HG02642 (cell line): ENCODE measurements around the gene CYP3A4.
A peak's percentile ranks its signal among the peaks of the same experiment; 100 is the strongest.
"Not testable (repeated sequence)": the region's sequence is repeated elsewhere in the genome, so short reads cannot be mapped to it uniquely, and the experiment has no call there.

ENCODE experiments used
- ATAC-seq: cut with Tn5 transposase; IDR thresholded peaks from one replicate; pipeline ENCODE4 v1.9.1; 2021; ENCODE audit warnings: mild to moderate bottlenecking; ENCODE audit not compliant: unreplicated experiment, poor library complexity

Gene CYP3A4

GRCh38 chr7:99794585-99795502 is 10.9 kb upstream of the CYP3A4 start:
- no peak for ATAC-seq

DNA sequence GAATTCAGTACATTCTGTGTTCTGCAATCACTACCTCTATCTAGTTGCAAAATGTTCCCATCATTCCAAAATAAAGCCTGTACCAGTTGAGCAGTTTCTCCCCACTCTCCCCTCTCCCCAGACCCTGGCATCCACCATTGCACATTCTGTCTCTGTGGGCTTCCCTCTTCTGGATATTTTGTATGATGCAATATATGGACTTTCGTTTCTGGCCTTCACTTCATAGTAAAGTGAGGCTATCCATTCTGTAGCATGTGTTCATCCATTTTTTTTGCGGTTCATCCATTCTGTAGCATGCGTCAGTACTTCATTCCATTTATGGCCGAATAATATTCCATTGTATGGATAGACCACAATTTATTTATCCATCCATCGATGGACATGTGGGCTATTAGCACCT is 9.5 kb upstream of the CYP3A4 start:
- no peak for ATAC-seq

DNA sequence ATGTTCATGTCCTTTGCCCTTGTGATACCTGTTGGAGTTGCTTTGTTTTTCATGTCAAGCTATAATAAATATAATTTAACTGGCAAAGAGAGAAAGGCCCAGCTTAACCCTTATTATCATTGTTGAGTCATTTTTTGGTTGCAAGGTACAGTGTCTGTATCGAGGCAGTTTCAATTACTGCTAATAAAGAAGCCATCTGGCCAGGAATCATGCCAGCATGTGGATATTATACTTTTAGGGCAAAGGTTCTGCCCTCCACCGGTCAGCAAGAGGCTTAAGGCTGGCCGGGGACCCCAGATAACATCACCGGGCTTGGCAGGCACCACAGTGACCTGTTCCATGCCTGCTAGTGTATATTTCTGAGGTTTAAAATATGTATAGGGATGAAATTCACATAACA is 9.0 kb upstream of the CYP3A4 start:
- ATAC-seq = no peak

- ATAC-seq = no peak
These were observed 7.8 kb upstream of the CYP3A4 start for GRCh38 chr7:99791667-99792369.

DNA sequence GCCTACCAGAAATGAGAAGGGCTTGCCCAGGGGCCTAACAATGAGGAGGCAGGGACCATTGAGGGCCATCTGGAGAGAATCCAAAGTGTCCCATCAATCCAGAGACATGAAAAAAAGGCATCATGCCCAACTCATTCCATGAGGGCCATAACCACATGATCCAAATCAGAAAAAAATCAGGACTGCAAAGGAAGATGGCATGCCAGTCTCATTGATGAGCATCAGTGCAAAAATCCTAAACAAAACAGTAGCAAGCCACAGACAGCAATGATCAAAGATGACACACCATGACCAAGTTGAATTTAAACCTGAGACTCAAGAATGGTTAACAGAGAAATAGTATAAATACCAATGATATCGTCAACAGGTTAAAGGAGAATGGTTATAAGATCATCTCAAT is 7.0 kb upstream of the CYP3A4 start:
- no peak for ATAC-seq

DNA sequence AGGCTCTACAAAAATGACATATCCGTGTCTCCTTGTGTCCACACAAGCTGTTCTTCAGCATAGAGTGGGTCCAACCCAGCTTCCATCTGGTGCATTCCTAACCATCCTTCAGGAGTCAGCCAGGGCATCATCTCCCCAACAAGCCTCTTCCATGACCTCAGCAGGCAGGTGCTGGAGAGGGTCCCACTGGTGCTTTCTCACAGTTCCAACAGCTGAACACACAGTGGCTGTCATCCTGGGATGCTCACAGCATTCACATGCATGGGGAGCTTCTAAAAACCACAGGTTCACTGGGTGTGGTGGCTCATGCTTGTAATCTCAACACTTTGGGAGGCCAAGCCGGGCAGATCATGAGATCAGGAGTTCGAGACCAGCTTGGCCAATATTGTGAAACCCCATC is 6.4 kb upstream of the CYP3A4 start:
- no peak for ATAC-seq

DNA sequence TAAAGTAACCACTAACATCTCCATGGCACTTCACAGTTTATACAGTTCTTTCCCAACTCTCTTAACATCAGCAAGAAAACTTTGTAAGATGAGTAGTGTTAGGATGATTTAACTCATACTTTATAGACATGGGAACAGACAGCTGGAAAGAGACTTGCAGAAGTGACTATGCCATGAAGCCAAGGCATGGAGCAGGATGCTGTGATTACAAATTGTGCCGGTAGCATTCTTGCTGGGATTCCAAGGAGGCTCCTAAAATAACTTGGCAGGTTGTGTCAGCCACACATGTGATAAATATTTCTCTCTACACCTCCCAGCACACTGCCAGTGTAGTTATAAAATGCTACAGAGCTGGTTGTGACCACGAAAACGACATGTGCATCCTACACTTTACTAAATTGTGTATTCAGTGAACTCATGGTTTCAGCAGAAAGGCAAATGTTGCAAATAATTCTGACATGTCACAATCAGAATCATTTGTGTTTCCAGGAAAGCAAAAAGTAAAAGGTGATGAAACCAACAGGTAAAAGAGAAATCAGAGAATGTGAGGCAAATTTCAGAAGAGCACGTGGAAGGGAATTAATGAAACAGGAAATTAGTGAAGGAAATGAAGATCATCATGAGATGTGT is 5.6 kb upstream of the CYP3A4 start:
- no peak for ATAC-seq

- ATAC-seq = no peak
These were observed 4.6 kb upstream of the CYP3A4 start for GRCh38 chr7:99788554-99788953.

DNA sequence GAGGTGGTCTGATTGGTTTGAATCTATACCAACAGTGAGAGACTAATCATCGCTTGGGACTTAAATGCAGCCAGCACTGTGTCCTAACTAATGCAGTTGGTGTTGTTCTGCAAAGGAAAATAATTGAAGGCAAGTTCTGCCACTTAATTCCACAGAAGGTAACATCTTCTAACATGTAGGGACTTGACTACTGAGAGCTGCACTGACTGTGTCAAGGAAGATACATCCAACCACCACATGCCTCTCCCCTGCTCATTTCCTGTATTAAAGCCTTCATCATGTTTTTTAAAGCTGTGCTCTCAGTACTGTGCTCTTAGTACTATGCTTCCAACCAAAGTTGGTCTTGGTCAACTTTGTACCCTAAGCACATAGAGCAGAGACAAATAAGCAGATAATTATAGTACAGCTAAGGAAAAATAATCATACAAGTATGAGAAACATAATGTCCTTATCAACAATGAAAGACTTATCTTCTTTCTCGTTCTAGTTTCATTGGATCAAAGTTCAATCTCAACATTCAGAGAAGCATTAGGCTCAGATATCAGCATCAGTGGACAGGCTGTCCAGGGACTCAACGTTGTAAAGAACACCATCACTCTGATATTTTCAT is 2.8 kb upstream of the CYP3A4 start:
- no peak for ATAC-seq

- not testable (repeated sequence) for ATAC-seq
These were observed 1.7 kb upstream of the CYP3A4 start for GRCh38 chr7:99785654-99786053.

- ATAC-seq = no peak
These were observed 1.7 kb downstream of the CYP3A4 start for GRCh38 chr7:99782012-99782953.

DNA sequence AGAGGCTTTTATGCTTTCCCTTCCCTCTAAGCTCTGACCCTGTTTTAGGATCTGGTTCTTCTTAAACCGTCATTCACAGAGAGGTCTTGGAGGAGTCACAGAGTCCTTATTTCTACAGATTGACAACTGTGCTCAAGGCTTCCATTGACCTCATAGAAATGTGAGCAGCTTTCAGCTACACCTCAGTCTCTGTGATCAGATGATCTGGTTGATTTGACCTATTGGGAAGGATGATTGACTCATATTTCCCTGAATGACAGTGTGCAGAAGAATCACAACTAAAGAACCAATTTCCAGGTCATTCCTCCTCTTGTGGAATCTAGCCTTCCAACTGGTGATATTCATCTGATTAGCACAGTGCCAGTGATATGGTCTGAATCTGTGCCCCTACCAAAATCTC is 3.4 kb downstream of the CYP3A4 start:
- no peak for ATAC-seq

DNA sequence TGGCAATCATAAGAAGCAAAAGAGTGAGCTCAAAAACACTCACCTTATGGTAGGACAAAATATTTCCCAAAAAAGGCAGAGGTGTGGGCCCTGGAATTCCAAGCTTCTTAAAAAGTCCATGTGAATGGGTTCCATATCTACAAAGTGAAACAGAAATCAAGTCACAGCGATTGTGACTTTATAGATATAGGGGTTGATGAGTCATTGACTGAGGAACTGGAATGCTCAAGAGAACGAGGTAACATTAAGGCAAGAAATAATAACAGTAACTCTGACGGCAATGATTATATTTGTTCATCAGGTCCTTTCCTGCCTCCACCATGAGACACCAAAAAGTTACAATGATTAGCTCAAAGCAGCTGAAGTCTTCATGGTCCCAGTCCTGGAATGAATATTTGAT is 4.0 kb downstream of the CYP3A4 start:
- no peak for ATAC-seq

DNA sequence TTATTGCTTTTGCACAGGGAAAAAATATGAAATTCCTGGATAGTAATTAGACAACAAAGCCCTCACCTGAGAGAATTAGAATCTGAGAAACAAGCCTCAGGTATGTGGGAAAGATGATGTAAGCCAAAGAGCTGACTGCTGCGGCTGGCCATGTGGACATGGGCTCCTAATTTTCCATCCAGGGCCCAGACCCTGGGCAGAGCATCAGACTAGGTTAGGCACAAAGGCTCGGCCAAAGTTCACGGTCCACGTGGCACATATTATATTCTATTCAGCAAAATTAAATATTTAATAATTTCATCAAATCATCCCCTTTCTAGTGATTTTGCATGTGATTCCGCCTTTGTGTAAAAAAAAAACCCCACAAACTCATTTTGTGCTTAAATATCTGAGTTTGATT is 5.1 kb downstream of the CYP3A4 start:
- ATAC-seq = no peak

GRCh38 chr7:99773395-99773794 is 10.6 kb downstream of the CYP3A4 start:
- ATAC-seq = not testable (repeated sequence)

- ATAC-seq = no peak
These were observed 11.4 kb downstream of the CYP3A4 start for GRCh38 chr7:99772565-99772964.

- ATAC-seq = not testable (repeated sequence)
These were observed 14.5 kb downstream of the CYP3A4 start for GRCh38 chr7:99769494-99769893.

GRCh38 chr7:99768471-99768870 is 15.5 kb downstream of the CYP3A4 start:
- no peak for ATAC-seq

DNA sequence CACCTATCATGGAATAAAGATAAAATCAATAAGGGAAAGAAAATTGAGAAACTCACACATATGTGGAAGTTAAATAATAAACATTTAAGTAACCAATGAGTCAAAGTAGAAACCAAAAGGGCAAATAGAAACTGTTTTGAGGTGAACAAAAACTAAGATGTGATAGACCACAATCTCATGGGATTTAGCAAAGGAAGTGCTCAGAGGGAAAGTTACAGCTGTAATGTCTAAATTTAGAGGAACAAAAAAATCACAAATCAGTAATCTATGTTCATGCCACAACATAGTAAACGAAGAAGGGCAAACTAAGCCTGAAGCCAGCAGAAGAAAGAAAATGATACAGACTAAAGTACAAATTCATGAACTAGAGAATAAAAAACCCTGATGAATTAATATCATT is 16.3 kb downstream of the CYP3A4 start:
- peak; percentile 72 for ATAC-seq
